MCF 10A (cell line): ENCODE data around the gene SNX24. TPM values are rescaled to one million over a fixed set of nuclear protein-coding genes. Genes with fewer than 3 reads are reported as not detected.

Source experiments
- BruUV-seq: library from RNA; stranded (reverse); fragments of 400-500 nt; replicated peaks from 2 replicates; lab custom pipeline; 2021; lab: Mats Ljungman, UMichigan
- CTCF ChIA-PET: fragments of 300-600 bp; sonication (Branson Sonifier 250); formaldehyde crosslinking; extraction: SDS; loops from one replicate; lab custom pipeline; 2021; ENCODE audit warnings: antibody characterized with exemption, inconsistent platforms; lab: Yijun Ruan, JAX
- POLR2A ChIA-PET: fragments of 300-600, 350-650 bp; sonication (Branson Sonifier 250); formaldehyde crosslinking; extraction: SDS; loops from one replicate; lab custom pipeline; 2020; ENCODE audit warnings: antibody characterized with exemption, inconsistent platforms; lab: Yijun Ruan, JAX
- DNase-seq: peaks from one replicate; pipeline ENCODE4 v3.0.0-alpha.2; 2018; ENCODE audit not compliant: unreplicated experiment
- H3K27ac Mint-ChIP-seq: one replicate; pipeline ENCODE4 v1.8.0; 2022; ENCODE audit warnings: mild to moderate bottlenecking, low read depth, mixed read lengths; ENCODE audit not compliant: unreplicated experiment
- H3K27me3 Mint-ChIP-seq: one replicate; pipeline ENCODE4 v1.8.0; 2022; ENCODE audit warnings: mixed read lengths; ENCODE audit not compliant: insufficient read depth, unreplicated experiment
- H3K36me3 Mint-ChIP-seq: one replicate; pipeline ENCODE4 v1.8.0; 2022; ENCODE audit warnings: mild to moderate bottlenecking, moderate library complexity, mixed read lengths; ENCODE audit not compliant: insufficient read depth, unreplicated experiment
- H3K4me1 Mint-ChIP-seq: one replicate; pipeline ENCODE4 v1.8.0; 2022; ENCODE audit warnings: mixed read lengths; ENCODE audit not compliant: insufficient read depth, unreplicated experiment
- H3K4me3 Mint-ChIP-seq: one replicate; pipeline ENCODE4 v1.8.0; 2022; ENCODE audit warnings: mild to moderate bottlenecking, moderate library complexity, mixed read lengths; ENCODE audit not compliant: unreplicated experiment
- H3K9me3 Mint-ChIP-seq: one replicate; pipeline ENCODE4 v1.8.0; 2022; ENCODE audit warnings: mixed read lengths; ENCODE audit not compliant: unreplicated experiment
- intact Hi-C: fragments of 100-400 bp; cut with micrococcal nuclease; formaldehyde crosslinking; loops from 2 replicates; pipeline ENCODE4 v1.14.1; 2022
- total RNA-seq: library from RNA; stranded (reverse); gene quantifications from 2 replicates; pipeline ENCODE4 v1.2.3, GENCODE V29; 2022
- TF ChIP-seq, protein P1 (sequence below): fragments of 200-600 bp; IDR thresholded peaks from one replicate; pipeline ENCODE4 v1.8.0; 2022; ENCODE audit warnings: antibody characterized with exemption, mild to moderate bottlenecking; ENCODE audit not compliant: unreplicated experiment

Gene SNX24
- total RNA-seq, 1 experiment from 2014 or later: 97.0 TPM

DNA sequence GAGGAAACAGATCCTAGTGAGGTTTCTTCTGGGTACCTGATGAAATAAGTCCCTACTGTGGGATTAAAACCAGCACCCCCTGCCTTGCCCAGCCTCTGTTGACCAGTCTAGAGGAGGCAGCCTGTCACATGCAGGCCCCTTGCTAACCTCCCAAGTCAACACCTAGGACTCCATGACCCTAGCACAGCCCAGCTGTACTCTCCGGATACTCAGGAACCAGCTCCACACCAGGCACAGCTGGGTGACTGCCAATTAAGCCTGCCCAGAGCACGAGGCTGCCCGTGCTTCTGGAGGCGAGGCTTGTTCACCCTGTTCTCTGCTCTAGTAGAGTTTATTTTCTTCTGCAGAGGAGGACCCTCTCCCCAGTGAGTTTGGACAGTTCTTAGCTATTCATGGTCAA is 92.5 kb downstream of the SNX24 start:
- BruUV-seq: no TSS peak
- no peak overlapping the region for H3K4me3 Mint-ChIP-seq
- DNase-seq: peak; percentile 54
- intact Hi-C loops: no loop called here
- peaks cover 8% of the 10 kb centered on the region for H3K4me1 Mint-ChIP-seq
- H3K9me3 Mint-ChIP-seq: no peaks in the 10 kb centered on the region
- H3K36me3 Mint-ChIP-seq: peaks cover 33% of the 10 kb centered on the region
- TF ChIP-seq, protein P1, sequence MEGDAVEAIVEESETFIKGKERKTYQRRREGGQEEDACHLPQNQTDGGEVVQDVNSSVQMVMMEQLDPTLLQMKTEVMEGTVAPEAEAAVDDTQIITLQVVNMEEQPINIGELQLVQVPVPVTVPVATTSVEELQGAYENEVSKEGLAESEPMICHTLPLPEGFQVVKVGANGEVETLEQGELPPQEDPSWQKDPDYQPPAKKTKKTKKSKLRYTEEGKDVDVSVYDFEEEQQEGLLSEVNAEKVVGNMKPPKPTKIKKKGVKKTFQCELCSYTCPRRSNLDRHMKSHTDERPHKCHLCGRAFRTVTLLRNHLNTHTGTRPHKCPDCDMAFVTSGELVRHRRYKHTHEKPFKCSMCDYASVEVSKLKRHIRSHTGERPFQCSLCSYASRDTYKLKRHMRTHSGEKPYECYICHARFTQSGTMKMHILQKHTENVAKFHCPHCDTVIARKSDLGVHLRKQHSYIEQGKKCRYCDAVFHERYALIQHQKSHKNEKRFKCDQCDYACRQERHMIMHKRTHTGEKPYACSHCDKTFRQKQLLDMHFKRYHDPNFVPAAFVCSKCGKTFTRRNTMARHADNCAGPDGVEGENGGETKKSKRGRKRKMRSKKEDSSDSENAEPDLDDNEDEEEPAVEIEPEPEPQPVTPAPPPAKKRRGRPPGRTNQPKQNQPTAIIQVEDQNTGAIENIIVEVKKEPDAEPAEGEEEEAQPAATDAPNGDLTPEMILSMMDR: no peak
- no peaks in the 10 kb centered on the region for H3K27me3 Mint-ChIP-seq
- no peak overlapping the region for H3K27ac Mint-ChIP-seq
- ChIA-PET CTCF (interaction anchor here (0.6 to 1.3 kb wide), 4 partner anchors 10 to 422 kb away, joined by 3 to 7 read pairs (median 4); no protein-coding TSS in a partner anchor), POLR2A (interaction anchor here (0.6 kb wide), 1 partner anchor 480 kb away, joined by 3 read pairs; no protein-coding TSS in a partner anchor)

DNA sequence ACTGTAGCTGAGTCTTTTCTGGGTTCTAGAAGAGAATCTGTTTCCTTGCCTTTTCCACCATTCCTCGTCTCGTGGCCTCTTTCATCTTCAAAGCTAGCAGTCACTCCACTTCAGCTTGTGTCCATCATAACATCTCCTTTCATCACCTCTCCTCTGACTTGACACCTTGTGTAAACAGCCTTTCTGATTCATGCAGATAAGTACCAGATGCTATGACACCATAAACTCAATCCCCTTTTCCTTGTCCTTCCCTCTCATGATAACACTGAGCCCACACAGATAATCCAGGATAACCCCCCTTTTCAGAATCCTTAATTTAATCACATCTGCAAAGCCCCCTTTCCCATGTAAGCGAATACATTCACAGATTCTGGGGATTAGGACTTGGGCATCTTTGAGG is 95.5 kb downstream of the SNX24 start:
- no peaks in the 10 kb centered on the region for H3K9me3 Mint-ChIP-seq
- ChIA-PET CTCF (interaction anchor here (1.5 kb wide), 1 partner anchor 44 kb away, joined by 5 read pairs; no protein-coding TSS in a partner anchor), POLR2A (no interaction called here)
- peaks cover 16% of the 10 kb centered on the region for H3K4me1 Mint-ChIP-seq
- TF ChIP-seq, protein P1: no peak
- BruUV-seq: no TSS peak
- no peak for DNase-seq
- H3K4me3 Mint-ChIP-seq: no peak overlapping the region
- peaks cover 39% of the 10 kb centered on the region for H3K36me3 Mint-ChIP-seq
- no peaks in the 10 kb centered on the region for H3K27me3 Mint-ChIP-seq
- intact Hi-C loops: no loop called here
- no peak overlapping the region for H3K27ac Mint-ChIP-seq

DNA sequence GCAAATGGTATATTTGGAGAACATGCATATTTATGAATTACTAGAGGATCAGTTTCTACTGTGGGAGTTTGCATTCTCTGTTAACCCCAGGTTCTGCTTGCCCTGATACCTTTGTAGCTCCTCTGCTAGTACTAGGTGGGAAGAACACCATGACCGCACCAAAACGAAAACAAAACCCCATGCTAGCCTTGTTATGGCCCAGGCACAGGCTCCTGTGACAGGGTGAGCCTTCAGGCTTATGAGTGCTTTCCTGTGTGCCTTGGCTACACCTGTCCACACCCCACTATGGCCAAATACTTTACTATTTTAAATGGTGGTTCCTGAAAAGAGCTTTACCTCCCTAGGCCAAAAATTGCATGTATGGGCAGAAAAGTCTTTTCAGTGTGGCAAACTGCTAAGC is 96.3 kb downstream of the SNX24 start:
- TF ChIP-seq, protein P1: no peak
- no peak for DNase-seq
- ChIA-PET POLR2A (no interaction called here), CTCF (interaction anchor here (0.6 to 1.5 kb wide), 3 partner anchors 13 to 45 kb away, joined by 3 to 5 read pairs (median 3); no protein-coding TSS in a partner anchor)
- Mint-ChIP-seq H3K27ac (no peak overlapping the region), H3K9me3 (no peaks in the 10 kb centered on the region), H3K4me3 (no peak overlapping the region), H3K27me3 (no peaks in the 10 kb centered on the region), H3K36me3 (peaks cover 39% of the 10 kb centered on the region), H3K4me1 (peaks cover 16% of the 10 kb centered on the region)
- intact Hi-C loops: no loop called here
- no TSS peak for BruUV-seq

DNA sequence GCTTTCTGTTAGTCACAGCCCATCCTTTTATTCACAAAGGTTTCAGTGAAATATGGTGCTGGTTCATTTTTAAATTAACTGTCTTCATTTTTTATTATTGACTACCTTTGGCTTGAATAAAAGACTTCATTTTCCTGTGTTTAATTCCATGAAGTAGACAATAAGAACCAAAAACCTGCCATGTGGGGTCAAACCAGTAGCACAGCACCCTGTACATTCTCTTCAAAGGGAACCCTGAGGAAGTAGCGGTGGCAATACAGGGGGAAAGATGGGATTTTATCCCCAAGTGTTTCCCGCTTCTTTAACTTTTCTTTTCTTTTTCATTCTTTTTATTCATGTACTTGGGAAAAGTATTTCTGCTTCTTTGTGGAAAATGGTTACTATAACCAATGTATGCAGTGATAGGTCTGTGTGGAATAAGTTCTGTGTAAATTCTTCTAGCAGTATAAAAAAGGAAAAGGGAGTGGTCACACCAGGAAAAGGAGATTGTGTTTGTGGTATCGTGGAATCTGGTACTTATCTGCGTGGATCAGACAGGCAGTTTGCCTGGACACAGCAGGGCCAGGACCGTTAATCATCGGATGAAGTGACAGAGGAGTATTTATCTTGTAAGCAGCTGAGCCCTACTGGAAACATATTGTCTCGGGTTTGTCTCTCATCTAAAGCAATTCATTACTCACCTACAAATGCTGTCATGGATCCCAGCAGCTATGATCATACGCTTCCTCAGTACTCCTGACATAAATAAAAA is 96.9 kb downstream of the SNX24 start:
- Mint-ChIP-seq H3K9me3 (no peaks in the 10 kb centered on the region), H3K36me3 (peaks cover 39% of the 10 kb centered on the region), H3K27me3 (no peaks in the 10 kb centered on the region), H3K4me3 (no peak overlapping the region), H3K4me1 (peaks cover 16% of the 10 kb centered on the region), H3K27ac (peak overlapping the region; percentile 4)
- ChIA-PET CTCF (interaction anchor here (0.6 to 0.8 kb wide), 3 partner anchors 13 to 44 kb away, joined by 3 to 5 read pairs (median 3); no protein-coding TSS in a partner anchor), POLR2A (interaction anchor here (1.0 kb wide), 1 partner anchor 569 kb away, joined by 3 read pairs; no protein-coding TSS in a partner anchor)
- no TSS peak for BruUV-seq
- DNase-seq: no peak
- TF ChIP-seq, protein P1: no peak
- intact Hi-C loops: no loop called here
